Activated CD4-positive, CD25-positive, alpha-beta regulatory T cell treated with anti-CD3 and anti-CD28 coated beads, Interleukin-2, amount 50 U/mL, for 24 hours (primary cell): ENCODE measurements around the gene PLXDC1.

Source experiments
- ATAC-seq, 2 donors: fragments of 150-1000 bp; cut with Tn5 transposase; one replicate each; pipeline ENCODE4 v1.10.0; 2021; ENCODE audit warnings: mild to moderate bottlenecking in 1 of 2, moderate library complexity in 1 of 2

Gene PLXDC1

DNA sequence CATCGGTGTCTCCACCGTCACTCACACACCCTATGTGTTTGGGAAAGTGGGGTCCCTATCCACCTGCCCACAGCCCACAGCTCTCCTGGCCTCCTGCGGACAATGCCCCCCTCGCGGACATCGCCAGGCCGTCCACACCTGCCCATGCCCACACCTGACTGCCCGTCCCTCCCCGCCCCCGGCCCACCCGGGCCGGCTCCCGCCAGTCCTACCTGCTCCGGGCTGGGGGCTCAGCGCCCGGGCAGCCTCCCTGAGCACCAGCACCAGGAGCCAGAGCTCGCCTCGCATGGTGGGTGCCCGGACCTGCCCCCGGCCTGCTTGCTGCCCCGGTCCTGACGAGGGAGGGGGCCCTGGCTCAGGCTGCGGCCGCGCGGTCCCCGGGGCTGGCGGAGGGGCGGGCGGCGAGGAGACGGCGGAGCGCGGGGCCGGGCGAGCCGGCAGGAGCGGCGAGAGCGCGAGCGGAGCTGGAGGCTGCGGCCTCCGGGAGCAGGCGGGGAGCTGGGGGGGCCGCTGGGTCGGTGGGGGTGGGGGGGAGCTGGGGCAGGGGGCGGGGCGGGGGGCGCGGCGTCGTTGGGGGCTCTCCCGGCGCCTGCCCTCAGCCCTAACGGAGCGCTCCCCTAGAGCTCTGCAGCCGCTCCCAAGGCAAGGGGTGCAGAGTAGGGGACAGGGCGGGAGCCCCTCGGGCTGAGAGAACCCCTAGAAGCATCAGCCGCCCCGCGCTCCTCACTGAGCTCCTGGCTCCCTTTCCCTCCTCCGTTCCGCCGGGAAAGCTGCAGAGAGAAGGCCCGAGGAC, at the start of gene PLXDC1:
TSS of gene PLXDC1 (minus strand) at position 488 of the 793 bp plus-strand sequence. CDS start at position 288, 200 bp downstream.
- no peak for ATAC-seq

GRCh38 chr17:39200957-39201510, 49.6 kb upstream of the PLXDC1 start:
- no peak for ATAC-seq

GRCh38 chr17:39200070-39200879, 48.8 kb upstream of the PLXDC1 start, which contains the start of gene RPL19:
Gene RPL19, plus strand, starts transcription at chr17:39200283. Its CDS starts 62 bp downstream, at chr17:39200345.
- peak; percentile 68 to 71 for ATAC-seq

DNA sequence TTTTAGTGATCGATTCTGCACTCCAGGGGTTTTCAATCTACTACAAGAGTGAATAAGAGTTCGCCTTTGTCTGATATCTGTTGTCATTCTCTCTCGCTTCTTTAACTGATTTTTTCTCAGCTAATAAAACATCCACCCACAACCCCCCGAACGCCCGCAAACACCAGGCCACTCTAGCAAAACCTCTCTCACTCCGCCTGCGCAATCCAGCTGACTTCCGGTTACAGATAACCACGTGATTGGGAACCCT, 48.3 kb upstream of the PLXDC1 start:
- peak; percentile 59 to 64 for ATAC-seq

DNA sequence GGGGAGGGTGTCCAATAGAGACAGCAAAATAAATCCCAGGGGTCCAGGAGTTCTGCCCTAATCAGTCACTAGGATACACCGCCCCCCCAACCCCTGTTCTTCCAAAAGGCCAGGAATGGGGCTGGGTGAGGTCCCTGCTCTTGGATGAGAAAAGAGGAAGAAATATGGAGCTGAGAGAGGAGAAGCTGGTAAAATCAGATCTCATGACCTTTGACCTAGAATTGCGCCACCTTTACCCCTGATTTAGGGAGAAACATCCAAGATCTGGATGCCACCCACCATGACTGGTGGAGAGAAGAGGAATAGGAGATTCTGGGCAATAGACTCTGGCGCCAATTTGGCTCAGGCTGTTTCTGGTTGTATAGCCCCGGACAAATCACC, 46.7 kb upstream of the PLXDC1 start:
- ATAC-seq = no peak

- peak; percentile 51 to 60 for ATAC-seq
Observed at GRCh38 chr17:39197380-39198185, 46.1 kb upstream of the PLXDC1 start, which contains the start of gene CACNB1. Gene CACNB1, minus strand, starts transcription at chr17:39197669. Its CDS starts 174 bp downstream, at chr17:39197495.

GRCh38 chr17:39196808-39197291, 45.4 kb upstream of the PLXDC1 start:
- ATAC-seq = no peak

DNA sequence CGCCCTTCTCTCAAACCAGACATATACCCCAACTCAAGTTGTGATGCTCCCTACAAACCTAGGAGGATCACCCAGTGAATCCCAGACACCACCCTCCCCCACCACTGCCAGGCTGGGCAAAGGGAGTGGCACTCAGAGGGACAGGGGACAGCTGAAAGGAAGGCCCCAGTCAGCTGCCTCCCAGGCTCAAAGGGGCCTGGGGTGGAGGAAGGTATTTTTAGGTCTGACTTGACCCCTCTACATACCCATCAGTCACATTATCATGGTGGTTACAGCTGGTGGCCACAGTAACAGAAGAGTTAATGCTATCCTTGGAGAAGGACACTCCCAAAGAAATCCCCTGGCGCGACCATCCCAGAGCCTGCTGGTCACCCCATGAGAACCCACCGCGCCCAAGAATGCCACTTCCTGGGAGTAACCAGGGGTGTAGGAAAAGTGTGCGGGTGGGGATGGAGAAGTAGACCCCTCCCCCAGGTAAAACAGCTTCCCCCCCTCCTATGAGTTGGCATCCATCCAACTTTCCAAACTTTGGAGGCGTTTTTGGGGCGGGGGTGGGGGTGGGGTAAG, 44.9 kb upstream of the PLXDC1 start:
- no peak for ATAC-seq

DNA sequence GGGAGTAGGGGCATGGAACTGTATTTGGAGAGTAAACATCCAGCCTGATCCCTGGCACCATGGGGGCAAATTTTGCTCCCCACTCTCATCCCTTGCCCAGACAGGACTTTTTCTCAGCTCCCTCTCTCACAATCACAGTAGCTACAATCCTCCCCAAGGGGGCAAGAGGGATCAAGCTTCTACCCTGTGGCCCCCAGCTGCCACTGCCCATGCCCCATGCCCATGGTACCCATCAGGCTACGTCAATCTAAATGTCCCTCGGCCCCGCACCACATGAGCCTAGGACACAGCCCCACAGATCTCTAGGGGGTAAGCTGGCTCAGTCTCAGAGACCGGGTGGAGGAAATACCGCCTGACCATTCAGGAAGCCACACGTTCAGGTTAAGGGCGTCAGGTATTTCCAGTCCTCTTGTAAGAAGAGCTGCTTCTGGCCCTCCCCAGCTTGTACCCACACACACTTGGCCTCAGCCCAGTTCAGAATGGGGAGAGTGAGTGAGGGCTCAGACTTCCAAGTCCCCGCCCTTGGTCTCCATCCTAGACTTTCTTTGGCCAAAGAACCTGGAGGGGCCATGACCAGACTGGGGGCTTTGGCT, 44.2 kb upstream of the PLXDC1 start:
- no peak for ATAC-seq

DNA sequence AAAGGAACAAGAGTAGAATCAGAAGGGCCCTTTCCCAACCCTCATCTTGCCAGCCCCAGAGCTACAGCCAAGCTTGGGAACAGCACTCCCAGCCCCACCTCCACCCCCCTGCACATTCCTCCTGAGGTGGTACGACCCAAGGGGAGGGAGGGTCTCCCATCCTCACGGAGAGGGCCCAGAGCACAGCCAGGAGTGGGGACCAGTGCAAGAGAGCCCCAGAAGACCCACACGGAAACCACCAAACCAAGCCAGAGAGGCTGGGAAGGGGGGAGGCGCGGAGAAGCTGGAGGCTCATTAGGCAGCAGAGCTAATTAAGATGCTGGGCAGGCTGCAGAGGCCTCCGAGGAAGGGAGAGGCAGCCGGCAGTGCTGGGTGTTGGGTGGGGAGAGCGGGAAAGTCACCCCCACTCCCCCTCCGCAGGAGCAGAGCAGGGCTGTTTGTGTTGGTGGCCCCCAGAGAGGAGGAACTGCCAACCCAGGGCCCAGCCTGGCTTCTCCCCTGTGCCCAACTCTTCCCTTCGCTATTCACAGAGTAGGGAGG, 43.6 kb upstream of the PLXDC1 start:
- ATAC-seq = no peak

DNA sequence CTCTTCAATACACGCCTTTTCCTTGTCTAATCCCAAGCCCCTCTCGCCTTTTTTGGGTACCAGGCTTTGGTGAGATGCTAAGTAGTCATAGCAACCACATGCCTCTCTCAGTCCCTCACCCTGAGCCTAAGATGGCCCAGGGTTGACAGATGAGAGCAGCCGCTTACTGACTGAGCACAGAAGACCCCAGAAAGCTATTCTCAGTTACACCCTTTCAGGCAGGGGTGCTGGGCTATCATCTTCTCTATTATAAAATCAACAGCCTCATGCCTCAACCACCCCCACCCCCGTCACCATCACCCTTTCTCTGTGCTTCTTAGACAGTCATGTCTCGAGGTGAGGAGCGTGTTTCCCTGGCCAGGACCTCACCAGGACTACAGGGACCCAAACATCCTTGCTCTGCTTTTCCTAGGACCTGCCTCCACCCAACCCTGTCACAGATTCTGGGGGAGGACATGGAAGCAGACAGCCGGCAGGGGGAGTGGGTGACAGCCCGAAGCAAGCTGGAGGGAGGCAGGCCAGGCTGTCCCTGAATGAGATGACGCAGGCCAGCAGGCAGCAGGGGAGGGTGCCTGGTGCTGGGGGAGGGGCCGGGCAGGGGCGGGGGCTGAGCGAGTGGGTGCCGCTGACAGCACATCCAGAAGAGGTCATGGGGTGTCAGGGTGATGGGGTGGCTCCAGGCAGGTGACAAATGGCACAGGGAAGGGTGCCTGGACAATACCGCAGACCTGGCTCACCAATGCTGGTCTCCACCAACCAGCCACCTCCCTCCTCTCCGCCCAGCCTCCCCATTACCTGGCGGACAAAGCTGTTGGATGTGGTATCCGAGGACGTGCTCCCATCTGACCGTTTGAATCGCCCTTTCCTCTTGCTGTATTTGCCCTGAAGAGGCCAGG, 42.9 kb upstream of the PLXDC1 start:
- no peak for ATAC-seq

GRCh38 chr17:39193346-39193745, 41.9 kb upstream of the PLXDC1 start:
- no peak for ATAC-seq

DNA sequence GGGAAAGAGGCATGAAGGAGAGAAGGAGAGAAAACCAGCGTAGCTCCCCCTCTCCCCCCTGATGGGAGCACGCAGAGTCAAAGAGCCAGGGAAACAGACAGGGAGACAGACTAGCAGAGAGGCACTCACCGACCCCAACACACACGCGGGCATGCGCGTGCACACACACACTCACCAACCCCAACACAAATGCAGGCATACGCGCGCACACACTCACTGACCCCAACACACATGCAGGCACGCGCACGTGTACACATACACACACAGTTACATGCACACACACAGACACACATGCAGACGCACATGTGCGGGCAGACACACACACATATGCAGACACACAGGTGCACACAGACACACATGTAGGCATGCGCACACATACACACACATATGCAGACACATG, 41.5 kb upstream of the PLXDC1 start:
- no peak for ATAC-seq

DNA sequence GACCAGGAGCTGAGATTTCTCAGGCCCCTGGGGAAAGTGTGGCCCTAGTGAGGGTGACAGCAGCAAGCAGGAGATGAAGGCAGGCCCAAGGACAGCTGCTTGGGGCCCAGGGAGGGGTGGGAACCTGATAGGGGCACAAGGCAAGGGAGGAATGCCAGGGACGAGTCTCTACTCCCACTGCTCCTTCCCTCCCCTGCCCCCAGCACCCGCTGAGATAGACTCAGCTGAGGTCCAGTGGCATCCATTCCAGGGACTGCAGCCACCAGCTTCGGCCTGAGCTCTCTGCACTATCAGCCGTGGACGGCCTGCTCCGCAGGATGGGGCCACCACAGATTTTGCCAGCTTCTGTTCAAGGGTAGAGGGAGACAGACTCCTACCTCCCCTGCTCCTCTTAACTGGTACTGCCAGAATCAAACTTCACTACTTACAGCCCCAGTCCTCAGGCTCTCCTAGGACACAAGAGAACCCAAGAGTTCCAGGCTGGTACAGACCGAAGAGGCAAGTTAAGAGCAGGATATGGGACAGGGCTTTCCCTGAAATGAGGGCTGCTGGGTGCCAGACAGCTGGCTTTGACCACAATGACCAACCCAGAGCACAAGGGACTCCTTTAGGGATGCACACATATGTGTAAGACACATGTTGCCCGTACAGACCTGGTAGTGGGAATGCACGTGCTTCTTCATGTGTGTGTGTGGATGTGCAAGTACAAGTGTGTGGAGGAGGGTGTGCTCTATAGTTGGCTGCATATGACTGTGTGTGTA, 40.5 kb upstream of the PLXDC1 start:
- no peak for ATAC-seq

DNA sequence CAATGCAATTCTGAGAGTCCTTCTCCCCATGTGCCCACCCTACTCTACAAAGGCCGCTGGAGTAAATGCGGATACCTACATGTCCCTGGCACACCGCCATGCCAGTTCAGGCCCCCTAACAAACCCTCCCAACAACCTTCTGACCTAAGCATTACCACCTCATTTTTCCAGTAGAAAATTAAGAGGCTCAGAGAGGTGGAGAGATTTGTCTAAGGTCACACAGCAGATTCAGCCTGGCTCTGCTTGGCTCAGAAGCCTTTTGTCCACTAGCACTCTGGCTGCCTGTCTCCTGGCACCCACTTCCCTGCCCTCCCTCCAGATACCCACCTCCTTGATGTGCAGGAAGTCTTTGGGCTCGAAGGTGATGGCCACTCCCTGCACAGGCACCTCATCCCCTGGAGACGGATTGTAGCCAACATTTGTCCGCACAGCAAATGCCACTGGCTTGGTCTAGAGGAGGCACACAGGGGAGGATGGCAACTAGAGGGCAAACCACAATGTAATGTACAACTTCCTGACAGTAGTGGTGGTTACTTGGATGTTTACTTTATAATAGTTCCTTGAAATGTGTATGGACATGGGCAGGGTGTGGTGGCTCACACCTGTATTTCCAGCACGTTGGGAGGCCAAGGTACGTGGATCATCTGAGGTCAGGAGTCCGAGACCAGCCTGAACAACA, 35.9 kb upstream of the PLXDC1 start:
- ATAC-seq = no peak

DNA sequence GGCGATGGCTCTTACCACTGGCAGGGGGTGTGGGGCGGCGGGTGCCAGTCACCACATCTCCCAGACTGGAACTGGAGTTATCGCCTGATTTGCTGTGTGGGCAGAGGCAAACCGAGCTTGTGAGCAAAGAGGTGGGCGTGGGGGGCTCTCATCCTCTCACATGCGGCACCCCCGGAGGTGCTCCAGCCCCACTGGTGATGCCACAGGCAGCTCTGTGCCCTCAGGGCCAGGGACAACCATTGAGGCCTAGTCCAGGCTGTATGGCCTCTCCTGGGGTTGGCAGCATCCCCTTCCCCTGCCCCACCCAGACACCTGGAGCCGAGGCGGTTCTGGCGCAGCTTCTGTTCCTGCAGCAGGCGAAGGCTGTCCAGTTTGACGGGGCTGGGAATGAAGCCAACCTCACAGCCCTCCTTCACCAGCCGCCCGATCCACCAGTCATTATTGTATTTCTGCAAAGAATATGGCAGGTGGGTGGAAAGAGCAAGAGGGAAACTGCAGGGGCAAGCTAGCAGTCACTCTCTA, 35.1 kb upstream of the PLXDC1 start:
- ATAC-seq = no peak

DNA sequence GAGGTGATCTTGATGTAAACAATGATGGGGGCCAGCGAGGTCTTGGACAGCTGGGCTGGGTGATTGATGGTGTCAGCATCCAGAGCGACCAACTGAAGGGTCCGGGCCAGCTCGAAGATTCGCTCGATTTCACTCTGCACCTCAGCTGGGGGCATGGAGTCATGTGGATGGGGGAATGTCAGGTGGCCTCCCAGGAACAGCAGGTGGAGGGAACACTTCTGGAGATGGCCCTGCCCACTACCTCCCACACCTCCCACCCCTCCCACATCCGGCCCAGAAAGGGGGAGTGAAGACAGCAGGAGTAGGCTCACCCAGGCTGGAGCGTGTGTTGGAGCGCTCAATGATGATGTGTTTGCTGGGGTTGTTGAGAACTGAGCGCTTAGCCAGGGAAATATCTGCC, 32.3 kb upstream of the PLXDC1 start:
- ATAC-seq = no peak

- no peak for ATAC-seq
Observed at GRCh38 chr17:39183045-39183444, 31.6 kb upstream of the PLXDC1 start.

GRCh38 chr17:39181303-39181702, 29.9 kb upstream of the PLXDC1 start:
- ATAC-seq = no peak
